Stimulated activated CD4-positive, alpha-beta T cell treated with anti-CD3 and anti-CD28 coated beads, TNF-alpha, amount 100 ng/mL, for 48 hours (primary cell): ENCODE data around the gene ASB4.
A peak's percentile ranks its signal among the peaks of the same experiment; 100 is the strongest.
"Not testable (repeated sequence)": the region's sequence is repeated elsewhere in the genome, so short reads cannot be mapped to it uniquely, and the experiment has no call there.

Source experiments
- DNase-seq, 3 donors: peaks; one replicate each; pipeline ENCODE4 v3.0.0-alpha.2; 2020; ENCODE audit warnings: low read depth in 3 of 3

The ASB4 gene

DNA sequence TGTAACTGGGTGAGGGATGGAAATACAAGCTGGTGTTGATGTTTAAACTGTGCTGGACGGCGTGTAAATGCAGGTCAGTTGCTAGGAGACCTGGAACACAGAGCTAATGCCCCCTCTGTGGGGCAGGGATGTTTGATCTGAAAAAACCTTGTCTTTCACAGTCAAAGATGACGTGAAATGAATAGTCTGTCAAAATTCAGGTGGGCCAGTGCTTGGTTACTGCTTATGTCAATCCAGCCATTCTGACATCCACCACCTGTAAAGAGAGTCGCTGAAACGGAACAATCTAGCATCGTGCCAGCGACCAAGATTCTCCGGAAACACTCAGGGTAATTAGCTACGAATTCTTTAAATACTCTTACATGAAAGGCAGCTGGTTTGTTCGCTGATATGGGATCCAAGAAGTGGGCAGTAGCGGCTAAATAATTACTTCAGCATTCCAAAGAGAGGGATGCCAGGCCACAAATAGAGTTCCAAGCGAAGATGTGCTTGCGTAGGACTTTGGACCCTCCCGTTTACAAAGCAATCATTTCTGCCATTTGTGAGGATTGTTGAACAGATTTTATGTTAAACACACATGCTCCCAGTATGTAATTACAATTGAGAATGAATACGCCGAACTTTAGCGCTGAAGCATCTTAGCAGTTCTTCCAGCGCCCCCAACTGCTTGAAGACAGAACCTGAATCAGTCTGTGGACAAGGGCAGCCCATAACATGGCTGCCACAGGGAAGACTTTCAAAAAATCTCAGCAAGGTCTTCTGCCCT is 7.3 kb upstream of the ASB4 start:
- no peak for DNase-seq

- no peak for DNase-seq
Observed at GRCh38 chr7:95479992-95480624, 5.6 kb upstream of the ASB4 start.

GRCh38 chr7:95481271-95482165 is 4.2 kb upstream of the ASB4 start:
- DNase-seq = no peak

DNA sequence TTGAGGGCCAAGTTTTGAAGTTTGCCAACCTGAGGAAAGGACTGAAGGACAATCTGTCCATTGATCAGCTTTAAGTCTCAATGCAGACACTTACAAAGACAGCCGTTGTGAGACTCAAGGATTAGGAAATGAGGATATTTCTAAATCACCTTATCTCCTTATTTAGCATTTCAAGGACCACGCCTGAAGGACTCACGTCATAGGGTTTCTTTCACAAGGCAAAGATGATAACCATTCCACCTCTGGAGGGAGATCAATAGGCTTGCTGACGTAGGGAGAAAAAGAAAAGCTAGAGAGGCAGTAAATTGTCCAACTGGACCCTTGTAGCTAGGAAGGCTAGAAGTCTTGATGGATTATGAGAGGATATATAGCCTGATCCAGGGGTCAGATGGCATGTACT is 3.3 kb upstream of the ASB4 start:
- DNase-seq = no peak

GRCh38 chr7:95490231-95490762 is 4.6 kb downstream of the ASB4 start:
- no peak for DNase-seq

DNA sequence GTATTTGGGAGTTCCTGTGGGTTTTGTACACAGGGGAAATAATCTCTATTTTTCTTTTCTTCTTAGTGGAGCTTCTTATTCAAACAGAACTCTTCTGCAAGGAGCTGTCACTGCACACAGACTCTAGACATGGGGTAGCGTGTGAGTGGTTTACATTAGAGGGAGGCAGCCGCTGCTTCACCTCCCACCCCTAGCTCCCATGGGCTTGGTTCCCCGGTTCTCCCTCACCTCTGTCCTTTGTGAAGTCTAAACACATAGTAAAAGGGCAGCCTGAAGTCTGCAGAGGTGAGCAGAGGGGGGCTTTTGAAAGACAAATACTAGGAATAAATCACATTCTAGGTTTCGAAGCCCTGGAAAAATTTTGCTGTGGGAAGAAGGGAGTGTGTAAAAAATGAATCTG is 5.5 kb downstream of the ASB4 start:
- DNase-seq = no peak

DNA sequence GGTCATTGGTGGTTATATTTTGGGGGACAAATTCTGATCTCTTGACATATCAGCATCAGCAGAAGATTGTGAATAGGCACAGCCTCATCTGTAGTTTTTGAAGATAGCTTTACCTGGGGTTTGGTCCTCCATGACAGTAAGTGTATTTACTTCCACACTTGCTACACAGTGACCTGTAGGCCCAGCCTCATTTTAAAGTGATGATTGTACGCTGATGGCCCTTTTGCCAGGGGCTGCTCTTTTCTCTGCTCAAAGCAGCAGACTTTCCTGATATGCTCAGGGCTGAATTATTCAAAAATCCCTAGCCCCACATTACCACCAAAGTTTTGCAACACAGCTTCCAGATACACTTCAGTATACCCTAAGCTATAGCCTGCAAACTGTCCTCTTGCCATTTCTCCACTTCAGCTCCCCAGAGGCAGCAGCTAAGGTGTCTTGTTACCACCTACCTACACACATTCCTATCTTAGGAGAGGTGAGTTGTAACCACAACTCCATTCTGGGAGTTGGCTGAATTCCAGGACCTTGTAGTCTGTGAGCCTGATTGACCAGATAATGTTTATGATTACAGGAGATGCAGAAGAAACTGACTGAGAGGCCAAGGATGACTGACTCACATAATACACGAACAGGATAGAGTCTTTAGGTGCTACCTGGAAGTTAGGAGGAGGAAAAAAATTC is 6.0 kb downstream of the ASB4 start:
- DNase-seq = no peak

GRCh38 chr7:95493247-95493646 is 7.5 kb downstream of the ASB4 start:
- DNase-seq = no peak

DNA sequence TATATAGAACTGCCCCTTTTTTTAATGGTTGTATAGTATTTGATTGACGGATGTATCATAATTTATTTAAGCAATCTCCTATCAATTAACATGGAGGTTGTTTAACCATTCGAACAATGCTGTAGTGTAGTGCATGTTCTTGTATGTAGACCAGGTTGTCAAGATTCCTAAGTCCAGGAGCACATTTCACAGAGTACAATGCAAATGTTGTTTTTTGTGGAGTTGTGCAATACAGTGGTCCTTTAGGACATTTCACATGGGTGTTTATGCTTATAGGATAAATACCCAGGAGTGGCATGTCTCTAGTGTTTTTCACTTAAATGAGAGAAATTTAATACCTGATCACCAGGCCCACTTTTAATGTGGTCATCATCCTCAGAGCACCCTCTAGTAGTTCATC is 8.1 kb downstream of the ASB4 start:
- DNase-seq = no peak

- DNase-seq = peak in 1 of 3 donors; percentile 4
Observed at GRCh38 chr7:95501261-95501832, 15.6 kb downstream of the ASB4 start.

DNA sequence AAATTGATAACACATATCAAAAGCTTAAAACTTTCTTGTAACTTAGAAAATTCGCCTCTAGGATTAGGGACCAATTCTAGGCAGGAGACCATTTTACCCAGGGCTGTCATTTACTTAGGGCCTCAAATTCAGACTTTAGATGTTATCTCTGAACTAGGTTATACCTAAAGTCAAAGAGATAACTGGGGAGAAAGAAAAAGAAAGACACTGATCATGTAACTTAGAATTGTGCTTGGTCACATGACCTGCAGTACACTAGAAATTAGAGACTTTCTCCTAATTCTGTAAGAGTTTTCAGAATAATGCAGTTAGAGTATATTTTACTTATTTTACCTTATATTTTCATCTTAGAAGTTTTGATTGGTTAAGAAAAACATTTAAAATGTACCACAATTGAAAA is 16.7 kb downstream of the ASB4 start:
- no peak for DNase-seq

DNA sequence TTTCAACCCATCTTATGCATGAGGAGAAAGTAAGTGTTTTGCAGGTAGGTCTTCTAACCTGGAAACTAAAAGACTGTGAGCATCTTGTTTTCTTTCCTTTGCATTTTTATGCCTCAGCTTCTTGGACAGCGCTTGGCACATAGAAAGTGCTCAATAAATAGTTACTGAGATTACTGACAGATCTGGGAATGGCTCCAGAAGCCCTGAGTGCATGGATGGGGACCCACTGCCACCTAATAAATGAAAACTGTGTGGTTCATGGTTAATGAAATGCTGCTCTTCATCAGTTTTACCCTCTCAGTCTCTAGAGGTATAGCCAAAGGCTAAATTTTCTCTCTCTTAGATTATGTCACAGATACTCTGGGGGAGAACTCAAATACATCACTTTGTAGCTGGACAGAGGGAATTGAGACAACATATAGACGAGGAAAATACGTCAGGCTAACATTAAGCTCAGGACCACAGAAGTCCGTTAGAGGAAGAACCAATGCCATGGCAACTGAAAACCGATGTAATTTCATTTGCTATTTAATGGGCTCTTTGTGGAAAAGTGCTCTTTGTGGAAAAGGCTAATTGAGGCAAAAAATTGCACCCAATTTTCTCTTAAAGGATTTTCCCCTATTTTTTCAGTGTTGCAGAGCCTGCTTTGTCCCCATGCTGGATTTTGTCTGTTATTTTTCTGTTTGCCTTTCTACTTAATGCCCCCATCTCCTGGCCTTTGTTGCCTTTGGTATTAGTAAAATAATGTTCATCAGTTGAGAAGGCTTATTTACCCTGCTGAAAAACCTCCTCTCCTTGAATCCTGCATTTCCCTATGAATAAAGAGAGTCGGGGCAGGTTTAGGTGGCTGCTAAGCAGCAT is 17.8 kb downstream of the ASB4 start:
- DNase-seq = no peak

DNA sequence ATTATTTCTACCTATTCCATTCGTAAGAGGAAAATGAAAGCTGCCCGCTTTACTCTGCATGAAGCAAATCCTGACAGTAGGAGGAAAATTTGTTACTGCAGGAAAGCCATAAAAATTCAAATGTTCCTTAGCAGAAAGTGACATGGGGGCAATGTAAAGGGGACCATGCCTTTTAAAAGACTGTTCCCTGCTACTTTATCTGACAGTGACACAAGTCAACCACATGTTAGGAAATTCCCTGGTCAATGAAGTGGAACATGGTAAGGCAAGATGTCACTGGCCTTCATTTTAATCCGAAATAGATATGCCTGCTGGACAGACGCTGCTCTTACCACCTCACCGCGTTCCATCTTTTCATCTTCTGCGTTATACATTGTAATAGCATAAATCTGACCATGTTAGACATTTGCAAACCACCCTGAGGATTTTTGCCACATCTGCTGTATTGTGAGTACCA is 18.4 kb downstream of the ASB4 start:
- not testable (repeated sequence) for DNase-seq

GRCh38 chr7:95508780-95509179 is 23.0 kb downstream of the ASB4 start:
- no peak for DNase-seq

GRCh38 chr7:95509199-95509598 is 23.5 kb downstream of the ASB4 start:
- no peak for DNase-seq

- DNase-seq = peak; percentile 15 to 35 (median 23)
Observed at GRCh38 chr7:95511716-95512260, 26.0 kb downstream of the ASB4 start.

GRCh38 chr7:95517458-95517857 is 31.7 kb downstream of the ASB4 start:
- no peak for DNase-seq

GRCh38 chr7:95517870-95518269 is 32.1 kb downstream of the ASB4 start:
- no peak for DNase-seq

GRCh38 chr7:95520136-95520535 is 34.4 kb downstream of the ASB4 start:
- no peak for DNase-seq

GRCh38 chr7:95525503-95525902 is 39.8 kb downstream of the ASB4 start:
- DNase-seq = no peak
